NCI-H1105 treated with DMSO at 0.1 percent for 48 hours (cell line): ENCODE data around the gene RNASEH1.

Source experiments
- DNase-seq: peaks from one replicate; lab custom pipeline; 2025; lab: John Stamatoyannopoulos, UW

The RNASEH1 gene, protein sequence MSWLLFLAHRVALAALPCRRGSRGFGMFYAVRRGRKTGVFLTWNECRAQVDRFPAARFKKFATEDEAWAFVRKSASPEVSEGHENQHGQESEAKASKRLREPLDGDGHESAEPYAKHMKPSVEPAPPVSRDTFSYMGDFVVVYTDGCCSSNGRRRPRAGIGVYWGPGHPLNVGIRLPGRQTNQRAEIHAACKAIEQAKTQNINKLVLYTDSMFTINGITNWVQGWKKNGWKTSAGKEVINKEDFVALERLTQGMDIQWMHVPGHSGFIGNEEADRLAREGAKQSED

GRCh38 chr2:3558205-3559014 is at the start of gene RNASEH1:
Gene RNASEH1, minus strand, starts transcription at chr2:3558333. Its CDS starts 73 bp downstream, at chr2:3558260.
- DNase-seq: peak; percentile 90

- no peak for DNase-seq
Measured at GRCh38 chr2:3606370-3607201, 48.5 kb upstream of the RNASEH1 start.

DNA sequence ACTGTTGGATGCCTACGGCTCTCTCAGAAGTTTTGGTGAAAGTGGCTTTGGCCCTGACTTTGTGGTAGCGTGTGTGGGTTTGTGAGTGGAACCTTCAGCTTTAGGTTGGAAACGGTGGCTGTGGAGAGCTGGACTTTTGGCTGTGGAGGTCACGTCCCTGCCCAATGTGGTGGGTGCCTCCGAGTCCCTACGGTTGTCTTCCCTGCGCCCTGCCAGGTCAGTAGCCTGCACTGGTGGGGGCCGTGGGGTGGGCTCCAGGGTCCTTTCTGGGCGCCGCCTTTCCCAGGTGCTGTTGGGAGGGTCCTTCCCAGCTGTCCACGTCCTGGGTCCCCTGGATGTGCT is 47.9 kb upstream of the RNASEH1 start:
- DNase-seq: no peak

- no peak for DNase-seq
Measured at GRCh38 chr2:3604991-3605961, 47.1 kb upstream of the RNASEH1 start.

- no peak for DNase-seq
Measured at GRCh38 chr2:3604207-3604877, 46.2 kb upstream of the RNASEH1 start.

- DNase-seq: no peak
Measured at GRCh38 chr2:3603536-3604206, 45.5 kb upstream of the RNASEH1 start.

DNA sequence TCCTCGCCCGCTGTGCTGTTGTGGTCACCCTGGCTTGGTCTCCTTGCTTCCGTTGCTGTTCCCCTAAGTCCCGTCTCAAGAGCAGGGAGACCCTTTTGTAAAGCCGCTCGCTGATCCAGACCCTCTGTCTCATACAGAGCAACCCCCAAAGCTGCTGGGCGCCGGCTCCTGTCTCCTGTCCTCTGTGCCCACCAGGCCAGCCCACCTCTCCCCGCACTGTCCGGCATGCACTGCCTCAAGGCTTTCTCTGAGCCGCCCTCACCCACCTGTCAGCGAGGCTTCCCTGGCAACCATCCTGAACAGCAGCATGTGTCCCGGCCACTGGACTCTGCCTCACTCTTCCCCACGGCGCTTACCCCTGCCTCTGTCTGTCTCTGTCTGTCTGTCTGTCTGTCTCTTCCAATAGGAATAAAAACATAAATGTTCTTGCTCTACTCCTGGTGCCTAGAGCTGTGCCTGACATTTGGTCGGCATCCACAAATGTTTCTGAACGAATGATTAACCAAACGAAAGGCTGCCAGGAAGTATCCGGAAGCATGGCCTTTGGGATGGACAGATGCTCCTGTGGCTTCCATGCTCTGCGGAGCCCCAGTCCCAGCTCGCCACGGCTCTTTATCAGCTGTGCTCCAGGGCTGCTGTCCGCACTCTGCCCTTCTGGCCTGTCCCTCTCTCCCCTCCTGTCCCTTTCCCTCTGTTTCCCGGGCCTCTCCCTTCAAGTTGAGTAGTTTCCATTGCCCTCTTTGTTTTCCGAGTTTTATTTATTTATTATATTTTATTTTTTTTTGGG is 44.6 kb upstream of the RNASEH1 start:
- no peak for DNase-seq

DNA sequence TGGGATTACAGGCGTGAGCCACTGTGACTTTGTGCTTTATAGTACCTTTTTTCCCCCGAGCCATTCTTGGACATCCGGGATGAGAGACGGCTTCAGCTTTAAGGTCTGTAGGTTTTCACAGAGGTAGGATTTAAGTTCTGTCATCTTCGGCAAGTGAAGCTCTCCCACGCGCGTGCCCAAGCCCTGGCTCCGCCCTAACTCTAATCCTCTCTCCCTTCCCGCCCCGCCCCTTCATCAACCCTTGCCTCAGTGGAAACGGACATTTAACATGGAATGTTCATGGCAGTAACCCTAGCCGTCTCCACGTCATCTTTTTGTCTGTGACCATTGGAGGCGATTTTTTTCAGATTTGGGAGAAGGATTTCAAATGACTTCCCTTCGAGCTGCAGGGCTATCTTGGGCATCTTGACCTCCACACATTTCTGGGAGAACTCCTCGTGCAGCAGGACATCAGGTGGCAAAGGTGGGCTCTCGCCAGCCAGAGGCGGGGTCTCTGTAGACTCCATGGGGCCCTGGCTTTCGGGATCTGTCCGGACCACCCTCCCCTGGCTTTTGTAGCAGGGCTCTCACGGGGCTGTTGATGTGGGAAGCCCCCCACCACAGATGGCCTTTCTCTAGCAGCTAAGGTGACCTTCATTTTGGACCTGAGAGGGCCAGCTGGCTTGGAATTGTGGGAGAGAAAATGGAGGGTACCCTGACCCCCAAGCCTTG is 43.6 kb upstream of the RNASEH1 start:
- DNase-seq: no peak

GRCh38 chr2:3600256-3600855 is 42.2 kb upstream of the RNASEH1 start:
- no peak for DNase-seq

GRCh38 chr2:3598912-3599854 is 41.0 kb upstream of the RNASEH1 start:
- DNase-seq: no peak

DNA sequence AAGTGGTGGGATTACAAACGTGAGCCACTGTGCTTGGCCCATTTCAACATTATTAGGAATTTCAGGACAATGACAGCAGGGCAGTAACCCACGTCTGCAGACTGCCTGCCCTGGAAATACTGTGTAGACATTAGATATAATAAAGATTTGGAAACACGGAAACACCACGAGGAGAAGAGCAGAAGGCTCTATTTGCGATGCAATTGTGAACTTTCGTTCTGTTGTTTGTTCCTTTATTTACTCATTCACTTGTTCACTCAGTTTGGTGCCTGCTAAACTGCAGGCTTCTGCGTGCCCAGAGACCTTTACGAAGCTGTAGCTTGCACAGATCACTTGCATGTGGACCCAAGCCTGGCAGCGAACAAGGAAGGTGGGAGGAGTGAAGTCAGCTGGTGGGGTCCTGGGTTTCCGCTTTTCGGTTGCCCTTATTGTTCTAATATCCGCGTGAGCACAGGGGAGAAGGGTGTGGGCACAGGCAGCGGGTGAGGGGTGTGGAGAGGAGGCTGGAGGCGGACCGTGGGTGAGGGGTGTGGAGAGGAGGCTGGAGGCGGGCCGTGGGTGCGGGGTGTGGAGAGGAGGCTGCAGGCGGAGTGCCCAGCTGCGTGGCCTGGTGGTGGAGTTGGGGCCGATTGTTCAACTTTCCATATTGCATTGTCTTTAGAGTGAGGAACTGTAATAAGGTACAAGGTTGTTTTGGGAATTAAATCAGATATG is 40.2 kb upstream of the RNASEH1 start:
- no peak for DNase-seq

DNA sequence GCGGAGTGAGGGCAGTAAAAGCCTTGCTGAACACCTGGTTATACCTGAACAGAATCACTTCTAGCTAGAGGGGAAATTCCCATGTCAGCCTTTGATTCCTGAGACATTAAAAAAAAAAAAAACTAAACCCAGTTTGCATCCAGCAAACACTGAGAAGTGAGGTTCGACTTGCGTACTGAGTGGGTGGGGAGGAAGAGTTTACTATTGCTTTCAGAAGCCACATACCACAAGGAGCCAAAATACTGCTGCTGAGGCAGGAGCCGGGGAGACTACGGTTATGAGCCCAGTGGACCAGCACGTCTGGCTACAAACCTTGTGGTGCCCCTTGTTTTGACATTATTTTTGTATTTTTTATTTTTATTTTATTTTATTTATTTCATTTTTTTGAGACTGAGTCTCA is 39.4 kb upstream of the RNASEH1 start:
- DNase-seq: no peak

DNA sequence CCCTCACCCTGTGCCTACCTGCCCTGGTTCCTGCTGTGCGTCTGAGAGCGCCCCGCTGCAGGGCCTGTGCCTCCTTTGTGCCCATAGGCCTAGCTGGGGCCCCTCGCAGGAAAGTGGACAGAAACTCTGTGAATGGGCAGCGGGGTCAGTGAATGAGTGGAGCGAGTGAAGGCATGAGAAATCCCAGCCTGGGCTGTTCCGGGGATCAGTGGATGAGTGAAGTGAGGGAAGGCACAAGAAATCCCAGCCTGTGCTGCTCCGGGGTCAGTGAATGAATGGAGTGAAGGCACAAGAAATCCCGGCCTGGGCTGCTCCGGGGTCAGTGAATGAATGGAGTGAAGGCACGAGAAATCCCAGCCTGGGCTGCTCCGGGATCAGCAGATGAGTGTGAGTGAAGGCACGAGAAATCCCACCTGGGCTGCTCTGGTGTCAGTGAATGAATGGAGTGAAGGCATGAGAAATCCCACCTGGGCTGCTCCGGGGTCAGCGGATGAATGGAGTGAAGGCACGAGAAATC is 38.8 kb upstream of the RNASEH1 start:
- no peak for DNase-seq

GRCh38 chr2:3595985-3596384 is 37.9 kb upstream of the RNASEH1 start:
- DNase-seq: no peak

DNA sequence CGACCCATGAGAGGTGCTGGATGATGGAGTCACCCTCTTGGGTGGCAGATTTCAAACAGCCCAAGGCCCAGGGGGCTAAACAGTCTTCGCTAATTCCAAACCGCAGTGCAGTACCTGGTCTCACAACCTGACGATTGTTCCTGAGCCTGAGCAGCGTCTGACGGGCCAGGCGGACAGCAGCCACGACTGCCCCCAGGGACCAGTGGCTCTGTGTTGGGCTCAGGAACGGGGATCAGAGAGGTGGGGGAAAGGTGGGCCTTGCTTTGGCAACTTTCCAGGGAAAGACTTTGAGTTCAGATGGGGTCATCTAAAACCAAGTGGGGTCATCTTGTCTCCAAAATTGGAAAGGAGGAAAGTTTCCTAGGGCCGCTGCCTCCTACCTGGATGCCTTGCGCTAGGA is 37.3 kb upstream of the RNASEH1 start:
- no peak for DNase-seq

DNA sequence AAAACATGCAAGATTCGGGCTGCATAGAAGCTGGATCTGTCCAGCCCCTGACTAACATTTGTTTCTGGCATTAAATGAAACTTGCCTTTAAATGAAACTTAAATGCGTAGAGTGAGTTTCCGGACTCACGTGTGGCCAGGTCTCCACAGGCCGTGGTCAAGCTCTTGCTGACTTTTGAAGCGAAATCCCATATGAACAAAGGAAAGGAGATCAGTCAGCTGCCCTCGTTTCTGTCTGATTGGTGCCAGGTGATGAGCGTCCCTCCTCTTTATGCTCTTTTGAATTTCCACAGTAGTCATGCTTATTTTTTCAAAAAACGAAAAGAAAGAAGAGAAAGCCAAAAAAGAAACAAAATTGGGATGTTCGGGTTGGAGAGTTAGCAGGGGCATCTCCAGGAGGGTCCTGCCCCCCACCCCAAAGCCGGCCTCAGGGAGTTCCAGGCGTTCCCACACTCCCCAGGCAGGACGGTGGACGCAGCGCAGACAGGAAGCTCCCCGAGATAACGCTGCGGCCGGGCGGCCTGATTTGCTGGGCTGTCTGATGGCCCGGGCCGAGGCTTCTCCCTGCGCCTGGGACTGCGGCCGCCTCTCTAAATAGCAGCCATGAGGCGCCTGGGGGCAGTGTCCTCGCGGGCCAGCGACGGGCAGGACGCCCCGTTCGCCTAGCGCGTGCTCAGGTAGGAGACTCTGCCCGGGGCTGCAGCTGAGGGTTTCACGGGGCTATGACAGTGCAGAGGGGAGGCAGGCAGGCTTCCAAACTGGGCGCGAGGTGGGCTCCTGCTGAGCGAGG is 36.6 kb upstream of the RNASEH1 start, which contains the start of gene COLEC11:
TSS of gene COLEC11 (plus strand) at position 620 of the 789 bp plus-strand sequence. CDS start 9,229 bp downstream, outside the sequence.
- no peak for DNase-seq
